T-cell (primary cell): ENCODE results near the gene DPP4. TPM values are rescaled to one million over a fixed set of nuclear protein-coding genes. Genes with fewer than 3 reads are reported as not detected.

Experiments used
- ATAC-seq, 4 experiments: fragments of 200-7000 bp in 3 of 4; fragments of 150-1000 bp in 1 of 4; cut with Tn5 transposase; replicated peaks in 1 of 4; 1 replicate in 3 of 4; 2 replicates in 1 of 4; pipeline ENCODE4 v1.10.0; 2021; ENCODE audit warnings: moderate library complexity in 3 of 4, mild to moderate bottlenecking in 2 of 4, moderate number of reproducible peaks in 1 of 4
- CTCF ChIA-PET, 2 donors: fragments of 300-600 bp; sonication (Branson Sonifier 250); formaldehyde crosslinking; loops; one replicate each; lab custom pipeline; 2022; ENCODE audit warnings: antibody characterized with exemption in 2 of 2; lab: Charles Lee
- POLR2A ChIA-PET, 2 donors: fragments of 300-600 bp; sonication (Branson Sonifier 250); formaldehyde crosslinking; loops; one replicate each; lab custom pipeline; 2022; ENCODE audit warnings: antibody characterized with exemption in 2 of 2; lab: Charles Lee
- DNase-seq, 35 experiments: peaks; one replicate each; pipeline versions ENCODE4 v3.0.0 to v3.0.0-alpha.2; 2013 to 2023
- H3K27ac ChIP-seq: one replicate; pipeline ENCODE4 v1.5.1; 2013; ENCODE audit warnings: low read length
- H3K27me3 ChIP-seq, 2 experiments: replicated peaks in 1 of 2; 1 replicate in 1 of 2; 2 replicates in 1 of 2; pipeline versions ENCODE4 v1.6.1 to v1.7.0; 2013; ENCODE audit warnings: low read length in 1 of 2, mixed read lengths in 1 of 2; ENCODE audit not compliant: control insufficient read depth in 2 of 2, insufficient read depth in 2 of 2; ENCODE audit errors: extremely low read depth in 1 of 2
- H3K36me3 ChIP-seq, 2 donors: 1 replicate in 1 of 2; 2 replicates in 1 of 2; pipeline versions ENCODE4 v1.6.1 to v1.7.0; 2013; ENCODE audit warnings: low read length in 1 of 2; ENCODE audit not compliant: control insufficient read depth in 2 of 2, insufficient read depth in 1 of 2; ENCODE audit errors: extremely low read depth in 1 of 2
- H3K4me1 ChIP-seq, 2 experiments: 1 replicate in 1 of 2; 2 replicates in 1 of 2; pipeline versions ENCODE4 v1.6.1 to v1.7.0; 2013; ENCODE audit warnings: low read length in 2 of 2, mixed read lengths in 1 of 2; ENCODE audit not compliant: insufficient read depth in 2 of 2, control insufficient read depth in 1 of 2; ENCODE audit errors: extremely low read depth in 1 of 2
- H3K4me3 ChIP-seq, 2 donors: 1 replicate in 1 of 2; 2 replicates in 1 of 2; pipeline versions ENCODE4 v1.5.1 to v1.7.0; 2013; ENCODE audit warnings: mild to moderate bottlenecking in 2 of 2, low read length in 1 of 2, moderate library complexity in 1 of 2; ENCODE audit not compliant: control insufficient read depth in 1 of 2; ENCODE audit errors: extremely low read depth in 1 of 2
- H3K9me3 ChIP-seq: 2 replicates; pipeline ENCODE4 v1.7.0; 2013
- H3K27ac Mint-ChIP-seq, 2 donors: one replicate each; pipeline ENCODE4 v1.8.0; 2020 to 2021; ENCODE audit warnings: mild to moderate bottlenecking in 2 of 2, mixed read lengths in 2 of 2
- H3K27me3 Mint-ChIP-seq, 2 donors: one replicate each; pipeline ENCODE4 v1.8.0; 2021 to 2022; ENCODE audit warnings: mixed read lengths in 2 of 2
- H3K36me3 Mint-ChIP-seq: one replicate; pipeline ENCODE4 v1.8.0; 2021; ENCODE audit warnings: mixed read lengths
- H3K4me1 Mint-ChIP-seq, 3 donors: one replicate each; pipeline ENCODE4 v1.8.0; 2020 to 2022; ENCODE audit warnings: mixed read lengths in 3 of 3, mild to moderate bottlenecking in 1 of 3
- H3K4me3 Mint-ChIP-seq, 3 donors: one replicate each; pipeline ENCODE4 v1.8.0; 2020 to 2022; ENCODE audit warnings: mild to moderate bottlenecking in 3 of 3, mixed read lengths in 3 of 3, moderate library complexity in 3 of 3
- H3K9me3 Mint-ChIP-seq, 3 donors: one replicate each; pipeline ENCODE4 v1.8.0; 2020 to 2022; ENCODE audit warnings: mixed read lengths in 3 of 3
- WGBS: methylation state at CpG from one replicate; pipeline ENCODE4 v1.1.5; 2013; ENCODE audit warnings: missing lambda C conversion rate; ENCODE audit not compliant: insufficient coverage; 5-methylcytosine and 5-hydroxymethylcytosine counted together
- total RNA-seq, 35 experiments: library from RNA in 6 of 35; stranded (reverse) in 6 of 35; fragments of 120-200 nt in 1 of 35; gene quantifications; one replicate each; pipeline versions ENCODE4 v1.2.1 to v1.2.4 and lab custom pipeline; 2013 to 2026

DPP4 gene
- total RNA-seq, 5 donors from 2014 or later (not counting 1 experiment from before 2014, with no cell fraction given): 30.1 to 47.7 (median 37.9) TPM

DNA sequence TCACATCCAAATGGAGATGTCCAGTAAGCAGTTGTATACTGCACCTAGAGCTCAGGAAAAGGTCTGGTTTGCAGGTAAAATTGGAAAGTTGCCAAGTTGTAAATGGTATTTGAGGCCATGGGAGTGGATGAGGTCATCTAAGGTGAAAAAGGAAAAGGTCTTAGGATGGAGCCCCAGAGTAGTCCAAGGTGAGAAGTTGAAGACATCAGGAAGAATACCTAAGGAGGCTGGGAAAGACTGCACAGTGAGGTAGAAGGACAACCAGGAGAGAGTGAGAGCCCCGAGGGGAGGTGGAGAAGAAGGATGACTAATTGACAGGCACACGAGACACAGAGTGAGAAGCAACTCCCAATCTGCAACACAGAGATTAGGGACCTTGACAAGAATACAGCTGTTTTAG is 10.7 kb downstream of the DPP4 start:
- Mint-ChIP-seq H3K36me3 (peaks cover 21% of the 10 kb centered on the region), H3K27ac (peak overlapping the region; percentile 92 to 97), H3K4me3 (peak overlapping the region; percentile 51 to 70 (median 60)), H3K4me1 (peaks cover 80 to 90% (median 81%) of the 10 kb centered on the region in 3 donors), H3K9me3 (no peaks in the 10 kb centered on the region), H3K27me3 (no peaks in the 10 kb centered on the region)
- POLR2A ChIA-PET: no interaction called here
- H3K27ac ChIP-seq: peak overlapping the region; percentile 75
- H3K4me1 ChIP-seq: peaks cover 9 to 13% of the 10 kb centered on the region in 2 experiments
- CTCF ChIA-PET: interaction anchor here in 1 of 2 donors (1.3 kb wide), 1 partner anchor 56 kb away, joined by 4 read pairs; no protein-coding TSS in a partner anchor
- H3K9me3 ChIP-seq: no peaks in the 10 kb centered on the region
- no peak overlapping the region for H3K4me3 ChIP-seq
- ATAC-seq (peak in 3 of 4 experiments; percentile 21 to 34 (median 25)), DNase-seq (peak in 1 of 35 experiments; percentile 18)
- H3K27me3 ChIP-seq: no peaks in the 10 kb centered on the region
- H3K36me3 ChIP-seq: no peaks in the 10 kb centered on the region
- WGBS: no CpG with 5 or more reads among the region's 2 CpGs

GRCh38 chr2:162062559-162062958 is 11.5 kb downstream of the DPP4 start:
- ChIA-PET CTCF (no interaction called here), POLR2A (interaction anchor here in 1 of 2 donors (0.6 kb wide), 1 partner anchor 39 kb away, joined by 3 read pairs; no protein-coding TSS in a partner anchor)
- peak overlapping the region; percentile 92 to 97 for H3K27ac Mint-ChIP-seq
- Histone ChIP-seq H3K27me3 (no peaks in the 10 kb centered on the region), H3K4me3 (no peak overlapping the region), H3K36me3 (no peaks in the 10 kb centered on the region), H3K4me1 (peaks cover 9 to 20% of the 10 kb centered on the region in 2 experiments), H3K27ac (peak overlapping the region; percentile 75), H3K9me3 (no peaks in the 10 kb centered on the region)
- H3K27me3 Mint-ChIP-seq: no peaks in the 10 kb centered on the region
- peaks cover 80 to 90% (median 81%) of the 10 kb centered on the region in 3 donors for H3K4me1 Mint-ChIP-seq
- no peak for ATAC-seq
- DNase-seq: no peak
- H3K36me3 Mint-ChIP-seq: peaks cover 21% of the 10 kb centered on the region
- H3K4me3 Mint-ChIP-seq: peak overlapping the region; percentile 9 to 70 (median 10)
- WGBS: no CpG with 5 or more reads among the region's 2 CpGs
- H3K9me3 Mint-ChIP-seq: no peaks in the 10 kb centered on the region

- Histone ChIP-seq H3K4me1 (peaks cover 13 to 25% of the 10 kb centered on the region in 2 experiments), H3K36me3 (peaks cover 0 to 3% of the 10 kb centered on the region in 2 donors), H3K4me3 (no peak overlapping the region), H3K9me3 (no peaks in the 10 kb centered on the region), H3K27me3 (no peaks in the 10 kb centered on the region), H3K27ac (no peak overlapping the region)
- CTCF ChIA-PET: interaction anchor here (0.6 to 1.7 kb wide), 6 partner anchors 12 to 916 kb away, joined by 3 to 7 read pairs (median 4); no protein-coding TSS in a partner anchor
- POLR2A ChIA-PET: interaction anchor here (0.6 to 1.3 kb wide), 9 partner anchors 11 to 258 kb away, joined by 3 to 7 read pairs (median 4); no protein-coding TSS in a partner anchor
- H3K9me3 Mint-ChIP-seq: no peaks in the 10 kb centered on the region
- peaks cover 82 to 90% (median 83%) of the 10 kb centered on the region in 3 donors for H3K4me1 Mint-ChIP-seq
- 94% methylated on average over 2 of the region's 2 CpGs for WGBS
- ATAC-seq (no peak), DNase-seq (no peak)
- H3K36me3 Mint-ChIP-seq: peaks cover 19% of the 10 kb centered on the region
- H3K27me3 Mint-ChIP-seq: no peaks in the 10 kb centered on the region
- H3K27ac Mint-ChIP-seq: peak overlapping the region; percentile 62 to 77
- no peak overlapping the region for H3K4me3 Mint-ChIP-seq
Measured at GRCh38 chr2:162061021-162061420, 13.0 kb downstream of the DPP4 start.

DNA sequence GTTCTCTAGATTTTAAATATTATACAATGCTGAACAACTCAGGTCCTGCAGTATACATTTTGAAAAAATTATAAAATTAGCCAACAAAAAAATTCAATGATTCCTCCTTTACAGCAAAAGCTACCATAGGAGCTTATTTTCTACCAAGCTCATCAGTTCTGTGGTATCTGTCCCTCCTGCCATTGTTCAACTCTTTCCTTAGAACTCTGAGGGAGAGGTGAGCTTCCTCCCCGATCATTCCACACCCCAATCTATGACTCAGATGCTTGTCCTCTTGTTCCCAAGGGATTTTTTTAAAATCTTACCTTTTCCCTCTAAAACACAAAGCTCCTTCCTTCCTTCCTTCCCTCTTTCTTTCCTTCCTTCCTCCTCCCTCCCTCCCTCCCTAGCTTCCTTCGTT is 13.5 kb downstream of the DPP4 start:
- Mint-ChIP-seq H3K9me3 (no peaks in the 10 kb centered on the region), H3K4me3 (no peak overlapping the region), H3K27ac (peak overlapping the region; percentile 64 to 72), H3K27me3 (no peaks in the 10 kb centered on the region), H3K4me1 (peaks cover 83 to 90% (median 85%) of the 10 kb centered on the region in 3 donors), H3K36me3 (peaks cover 19% of the 10 kb centered on the region)
- ATAC-seq (no peak), DNase-seq (no peak)
- ChIA-PET CTCF (interaction anchor here (0.6 to 1.7 kb wide), 6 partner anchors 12 to 656 kb away, joined by 3 to 5 read pairs (median 3); no protein-coding TSS in a partner anchor), POLR2A (interaction anchor here (0.6 to 1.3 kb wide), 8 partner anchors 11 to 259 kb away, joined by 3 to 7 read pairs (median 4); no protein-coding TSS in a partner anchor)
- no peak overlapping the region for H3K27ac ChIP-seq
- WGBS: 57% methylated on average over 2 of the region's 2 CpGs
- H3K27me3 ChIP-seq: no peaks in the 10 kb centered on the region
- H3K4me1 ChIP-seq: peaks cover 16 to 29% of the 10 kb centered on the region in 2 experiments
- no peak overlapping the region for H3K4me3 ChIP-seq
- H3K36me3 ChIP-seq: peaks cover 0 to 3% of the 10 kb centered on the region in 2 donors
- no peaks in the 10 kb centered on the region for H3K9me3 ChIP-seq

GRCh38 chr2:162058973-162059668 is 14.9 kb downstream of the DPP4 start:
- peaks cover 15 to 33% of the 10 kb centered on the region in 2 experiments for H3K4me1 ChIP-seq
- H3K4me3 ChIP-seq: no peak overlapping the region
- H3K36me3 ChIP-seq: peaks cover 0 to 3% of the 10 kb centered on the region in 2 donors
- no peaks in the 10 kb centered on the region for H3K9me3 ChIP-seq
- DNase-seq: peak in 1 of 35 experiments; percentile 32
- Mint-ChIP-seq H3K4me3 (peak overlapping the region; percentile 63 to 71 (median 71)), H3K36me3 (peaks cover 14% of the 10 kb centered on the region), H3K4me1 (peaks cover 83 to 88% (median 84%) of the 10 kb centered on the region in 3 donors), H3K9me3 (no peaks in the 10 kb centered on the region), H3K27me3 (no peaks in the 10 kb centered on the region), H3K27ac (peak overlapping the region; percentile 85 to 92)
- ChIA-PET POLR2A (interaction anchor here in 1 of 2 donors (0.6 to 1.2 kb wide), 5 partner anchors 9 to 440 kb away, joined by 3 to 4 read pairs (median 3); no protein-coding TSS in a partner anchor), CTCF (interaction anchor here in 1 of 2 donors (1.5 kb wide), 1 partner anchor 113 kb away, joined by 5 read pairs; no protein-coding TSS in a partner anchor)
- peak; percentile 34 to 44 (median 43) for ATAC-seq
- H3K27ac ChIP-seq: peak overlapping the region; percentile 19
- H3K27me3 ChIP-seq: no peaks in the 10 kb centered on the region
- 22% methylated on average over 1 of the region's 8 CpGs for WGBS

DNA sequence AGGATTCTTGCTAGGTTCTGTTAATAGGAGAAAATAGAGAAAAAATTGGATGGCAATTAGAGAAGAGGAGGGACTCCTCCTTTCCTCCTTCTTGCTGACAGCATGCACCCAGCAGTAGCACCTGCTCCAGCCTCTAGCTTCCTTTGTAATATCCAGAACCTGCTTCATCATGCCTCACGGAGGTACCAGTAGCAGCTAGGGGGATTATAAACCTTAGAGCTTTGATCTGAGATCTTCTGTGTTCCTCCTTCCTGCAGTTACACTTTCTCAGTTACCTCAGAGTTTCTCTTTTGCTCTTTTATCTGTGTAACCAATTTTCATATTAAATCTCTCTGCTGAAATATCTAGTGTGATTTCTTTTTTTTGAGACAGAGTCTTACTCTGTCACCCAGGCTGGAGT is 16.6 kb downstream of the DPP4 start:
- H3K27ac ChIP-seq: peak overlapping the region; percentile 17
- H3K36me3 ChIP-seq: peaks cover 0 to 3% of the 10 kb centered on the region in 2 donors
- ATAC-seq (peak; percentile 37 to 88 (median 44)), DNase-seq (peak in 1 of 35 experiments; percentile 33)
- Mint-ChIP-seq H3K36me3 (peaks cover 17% of the 10 kb centered on the region), H3K4me3 (peak overlapping the region in 2 of 3 donors; percentile 19 to 50), H3K4me1 (peaks cover 72 to 77% (median 74%) of the 10 kb centered on the region in 3 donors), H3K9me3 (no peaks in the 10 kb centered on the region), H3K27me3 (no peaks in the 10 kb centered on the region), H3K27ac (peak overlapping the region; percentile 85 to 95)
- H3K4me3 ChIP-seq: no peak overlapping the region
- no peaks in the 10 kb centered on the region for H3K9me3 ChIP-seq
- CTCF ChIA-PET: interaction anchor here (1.1 to 1.5 kb wide), 4 partner anchors 10 to 19 kb away, joined by 3 to 6 read pairs (median 4); partner anchors contain the start of gene DPP4 (in 1 of the 2)
- POLR2A ChIA-PET: interaction anchor here (0.5 to 0.6 kb wide), 3 partner anchors 9 to 20 kb away, joined by 3 to 4 read pairs (median 3); no protein-coding TSS in a partner anchor
- H3K4me1 ChIP-seq: peaks cover 8 to 22% of the 10 kb centered on the region in 2 experiments
- H3K27me3 ChIP-seq: no peaks in the 10 kb centered on the region
- WGBS: no CpG with 5 or more reads among the region's 1 CpG
